Superior temporal gyrus (tissue), 1 donor: Measurements from ENCODE around the gene TRAP1.
"Not testable (repeated sequence)": the region's sequence is repeated elsewhere in the genome, so short reads cannot be mapped to it uniquely, and the experiment has no call there.

Experiments
- DNase-seq: peaks from one replicate; pipeline ENCODE4 v3.0.0-alpha.2; 2016; ENCODE audit errors: extremely low spot score

Gene TRAP1

DNA sequence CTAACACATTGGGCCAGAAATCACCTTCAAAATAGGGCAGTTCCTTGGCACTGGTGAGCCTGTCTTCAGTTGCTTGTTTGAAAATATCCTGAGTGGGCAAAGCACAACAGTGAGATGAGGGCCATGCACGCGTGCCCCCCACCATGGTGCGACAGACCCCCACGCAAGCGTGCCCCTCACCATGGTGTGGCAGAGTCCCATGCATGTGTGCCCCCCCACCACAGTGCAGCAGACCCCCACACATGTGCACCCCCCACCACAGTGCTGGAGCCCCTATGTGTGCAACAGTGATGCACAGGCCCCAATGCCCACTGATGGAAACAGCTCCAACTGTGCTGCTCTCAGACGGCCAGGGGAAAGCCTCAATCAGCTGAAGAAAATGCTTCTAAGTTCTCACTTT is 18.8 kb upstream of the TRAP1 start:
- no peak for DNase-seq

DNA sequence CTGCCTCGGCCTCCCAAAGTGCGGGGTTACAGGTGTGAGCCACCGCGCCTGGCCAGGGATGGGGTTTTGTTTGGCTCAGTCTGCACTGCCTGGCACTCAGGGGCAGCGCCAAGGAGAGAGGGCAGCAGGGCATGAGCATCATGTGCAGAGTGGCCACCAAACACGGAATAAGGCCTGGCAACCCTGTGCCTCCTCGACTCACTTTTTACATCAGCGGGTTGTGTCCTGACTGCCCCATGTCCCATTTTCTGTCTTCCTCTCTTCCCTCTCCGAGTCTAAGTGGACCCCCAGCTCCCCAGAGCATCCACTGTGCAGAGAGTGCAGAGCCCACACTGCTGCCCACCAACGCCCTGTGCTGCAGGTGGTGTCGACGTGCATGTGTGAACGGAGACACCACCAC is 18.2 kb upstream of the TRAP1 start:
- no peak for DNase-seq

DNA sequence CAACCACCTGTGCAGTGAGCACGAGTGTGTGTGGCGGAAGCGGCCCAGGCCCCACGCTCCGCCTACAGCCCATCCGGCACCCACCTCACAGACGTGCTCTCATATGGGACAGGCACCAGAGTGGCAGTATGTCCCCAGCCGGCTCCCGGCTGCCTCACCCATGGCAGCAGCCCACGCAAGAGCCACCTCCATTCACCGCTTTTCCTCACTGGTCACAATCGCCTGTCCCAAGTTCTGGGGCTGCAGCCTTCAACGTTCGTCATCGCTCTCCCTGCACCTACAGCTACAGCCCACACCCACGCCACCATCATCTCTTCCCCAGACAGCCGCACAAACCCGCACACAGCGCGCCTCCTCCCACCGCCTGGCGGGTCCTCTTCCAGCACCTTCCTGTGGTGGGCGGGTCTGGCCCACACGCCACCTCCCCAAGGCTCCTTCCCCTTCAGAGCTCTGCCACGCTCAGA is 17.5 kb upstream of the TRAP1 start:
- DNase-seq = no peak

DNA sequence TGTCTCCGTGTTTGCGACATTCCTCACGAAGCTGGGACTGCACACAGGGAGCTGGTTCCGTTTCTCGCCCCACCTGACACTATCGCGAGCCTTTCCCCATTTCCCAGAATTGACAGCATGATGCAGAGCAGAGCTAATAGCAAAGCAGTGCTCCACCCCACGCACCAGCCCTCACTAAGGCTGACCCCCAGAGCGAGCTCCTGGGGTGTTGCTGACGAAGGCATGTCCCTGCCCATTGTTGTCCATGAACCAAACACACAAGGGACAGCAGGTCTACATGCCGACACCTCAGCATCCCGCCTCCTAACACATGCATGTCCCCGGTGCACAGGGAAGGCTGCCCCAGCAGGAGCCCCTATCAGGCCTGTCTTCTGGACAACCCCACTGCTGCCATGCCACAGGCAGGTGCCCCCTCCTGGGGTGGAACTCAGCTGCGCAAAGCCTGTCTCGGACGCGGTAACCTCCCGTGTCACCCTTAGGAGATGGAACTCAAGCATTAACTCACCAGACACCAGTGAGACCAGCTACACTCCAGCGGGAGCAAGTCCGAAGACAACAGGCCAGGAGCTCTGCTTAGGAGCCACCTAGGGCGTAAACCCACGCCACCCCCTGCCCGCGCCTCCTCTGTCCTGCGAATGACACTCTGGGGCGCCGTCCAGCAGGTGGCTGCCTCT is 16.9 kb upstream of the TRAP1 start:
- no peak for DNase-seq

DNA sequence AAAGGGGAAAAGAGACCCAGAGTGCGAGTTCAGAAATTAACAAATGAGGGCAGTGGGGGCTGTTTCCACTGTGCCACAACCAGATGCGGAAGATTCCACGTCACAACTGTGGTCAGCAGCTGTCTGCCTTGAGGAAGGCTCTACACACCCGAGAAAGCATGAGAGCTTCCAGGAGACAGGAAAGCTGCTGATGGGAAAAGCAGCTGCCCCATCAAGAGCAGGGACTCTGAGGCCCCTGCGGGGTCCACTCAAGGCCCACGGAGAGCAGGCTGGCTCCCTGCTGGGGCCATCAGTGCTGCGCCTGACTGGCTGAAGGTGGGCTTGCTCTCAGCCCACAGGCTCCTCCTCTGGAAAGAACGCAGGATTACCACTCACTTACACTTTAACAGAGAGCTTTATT is 14.8 kb upstream of the TRAP1 start:
- no peak for DNase-seq

DNA sequence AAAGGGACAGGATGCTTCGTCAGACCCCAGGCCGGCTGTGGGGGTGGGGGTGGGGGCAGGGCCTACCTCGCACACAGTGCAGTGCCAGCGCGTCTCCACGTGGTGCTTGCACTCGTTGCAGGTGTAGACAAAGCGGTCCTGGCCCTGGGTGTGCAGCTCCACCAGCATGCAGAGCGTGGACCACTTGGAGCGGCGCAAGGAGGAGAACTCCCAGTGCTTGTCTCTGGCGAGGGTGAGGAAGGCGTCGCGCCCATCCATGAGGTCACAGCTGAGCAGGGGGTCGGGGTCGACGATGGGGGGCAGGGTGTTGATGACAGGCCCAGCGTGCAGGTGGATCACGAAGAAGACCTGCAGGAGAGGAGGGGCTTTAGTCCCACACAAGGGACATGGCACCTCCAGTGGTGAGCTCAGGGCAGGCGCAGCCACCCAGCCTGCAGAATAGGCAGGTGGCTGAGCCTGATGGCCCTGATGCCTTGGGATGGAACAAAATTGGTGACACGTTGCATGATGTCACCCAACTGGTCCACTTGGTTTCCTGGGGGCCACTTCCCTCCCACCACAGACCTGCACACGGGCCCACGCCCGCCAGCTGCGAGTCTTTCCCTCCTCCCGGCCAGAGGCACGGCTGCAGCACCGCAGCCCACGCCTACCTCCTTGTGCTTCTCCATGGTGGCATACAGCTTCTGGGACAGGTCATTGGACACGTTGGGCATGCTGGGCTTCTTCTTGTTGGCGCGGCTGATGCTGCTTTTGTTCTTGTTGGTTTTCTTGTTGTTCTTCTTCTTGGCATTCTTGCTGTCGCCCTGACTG is 14.0 kb upstream of the TRAP1 start:
- no peak for DNase-seq

DNA sequence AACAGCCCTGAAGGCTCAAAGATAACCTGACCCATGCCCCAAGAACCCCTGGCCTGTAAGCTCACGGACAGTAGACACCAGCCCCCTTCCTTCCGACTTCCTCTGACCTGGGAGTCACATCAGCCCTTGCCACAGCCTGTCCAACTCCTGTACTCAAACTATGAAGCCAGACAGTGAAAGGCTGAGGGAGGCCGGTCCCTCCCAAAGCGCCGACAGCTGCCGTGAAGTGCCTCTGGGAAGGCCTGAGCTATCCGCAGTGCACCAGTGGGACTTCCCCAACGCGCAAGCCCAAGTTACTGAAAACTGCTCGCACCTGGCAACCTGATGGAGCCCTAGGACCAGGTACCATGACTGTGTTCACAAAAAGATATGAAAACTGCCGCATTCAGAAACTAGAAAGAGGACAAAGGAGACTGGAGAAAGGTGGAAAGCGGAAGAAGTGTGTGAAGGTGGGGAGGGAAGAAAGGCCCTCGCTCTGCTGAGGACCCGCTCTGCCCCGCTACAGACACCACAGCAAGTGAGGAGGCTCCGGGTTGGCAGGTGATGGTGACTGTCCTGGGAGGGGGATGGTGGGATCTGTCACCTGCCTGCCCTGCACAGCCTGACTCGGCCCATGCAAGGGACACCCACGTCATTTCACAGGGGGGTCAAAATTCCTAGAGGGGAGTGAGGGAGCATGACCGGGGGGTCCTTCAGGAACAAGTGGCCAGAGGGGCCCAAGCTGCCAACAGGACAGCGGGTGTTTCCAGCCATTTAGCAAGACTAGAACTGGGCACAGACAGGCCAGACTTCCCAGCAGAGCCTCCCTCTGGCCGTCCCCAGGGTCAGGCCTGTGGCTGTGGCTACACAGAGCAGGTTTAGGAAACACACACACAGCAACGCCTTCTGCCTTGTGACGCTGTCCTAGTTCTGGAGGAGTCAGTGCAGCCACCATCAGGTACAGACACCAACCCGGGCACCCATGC is 13.1 kb upstream of the TRAP1 start:
- no peak for DNase-seq

DNA sequence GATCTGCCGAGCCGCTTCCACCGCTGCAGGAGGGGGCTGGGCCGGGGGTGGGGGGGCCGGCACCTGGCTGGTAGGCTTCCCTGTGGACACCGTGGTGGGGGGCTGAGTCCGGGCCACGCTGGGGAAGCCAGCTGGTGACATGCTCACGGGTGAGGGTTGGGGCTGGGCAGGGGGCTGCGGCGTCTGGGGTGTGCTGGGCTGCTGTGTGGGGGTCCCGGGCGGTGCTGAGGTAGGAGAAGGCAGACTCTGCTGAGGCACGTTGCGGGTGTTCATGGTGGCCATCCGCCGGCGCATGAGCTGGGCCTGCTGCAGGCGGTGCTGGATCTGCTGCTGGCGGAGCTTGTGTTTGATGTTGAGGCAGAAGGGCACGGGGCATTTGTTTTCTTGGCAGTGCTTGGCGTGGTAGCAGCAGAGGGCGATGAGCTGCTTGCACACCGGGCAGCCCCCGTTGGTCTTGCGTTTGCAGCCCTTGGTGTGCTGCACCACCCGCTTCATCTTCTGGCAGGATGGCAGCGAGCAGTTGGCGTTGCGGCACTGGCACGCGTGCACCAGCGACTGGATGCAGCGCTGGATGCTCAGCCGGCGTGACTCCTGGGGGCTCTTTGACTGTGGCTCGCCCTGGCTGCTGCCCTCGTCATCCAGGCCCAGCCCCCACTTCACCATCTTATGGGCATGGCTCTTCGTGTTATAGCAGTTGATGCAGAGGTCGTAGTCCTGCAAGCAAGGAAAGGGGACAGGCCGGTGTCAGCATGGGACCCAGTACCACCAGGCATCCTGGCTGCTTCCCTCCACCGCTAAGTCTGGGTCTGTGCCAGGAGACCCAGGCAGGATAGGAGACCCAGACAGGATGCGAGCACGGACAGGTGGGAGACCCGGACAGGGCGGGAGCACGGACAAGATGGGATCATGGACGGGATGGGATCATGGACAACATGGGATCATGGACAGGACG is 12.1 kb upstream of the TRAP1 start:
- no peak for DNase-seq

DNA sequence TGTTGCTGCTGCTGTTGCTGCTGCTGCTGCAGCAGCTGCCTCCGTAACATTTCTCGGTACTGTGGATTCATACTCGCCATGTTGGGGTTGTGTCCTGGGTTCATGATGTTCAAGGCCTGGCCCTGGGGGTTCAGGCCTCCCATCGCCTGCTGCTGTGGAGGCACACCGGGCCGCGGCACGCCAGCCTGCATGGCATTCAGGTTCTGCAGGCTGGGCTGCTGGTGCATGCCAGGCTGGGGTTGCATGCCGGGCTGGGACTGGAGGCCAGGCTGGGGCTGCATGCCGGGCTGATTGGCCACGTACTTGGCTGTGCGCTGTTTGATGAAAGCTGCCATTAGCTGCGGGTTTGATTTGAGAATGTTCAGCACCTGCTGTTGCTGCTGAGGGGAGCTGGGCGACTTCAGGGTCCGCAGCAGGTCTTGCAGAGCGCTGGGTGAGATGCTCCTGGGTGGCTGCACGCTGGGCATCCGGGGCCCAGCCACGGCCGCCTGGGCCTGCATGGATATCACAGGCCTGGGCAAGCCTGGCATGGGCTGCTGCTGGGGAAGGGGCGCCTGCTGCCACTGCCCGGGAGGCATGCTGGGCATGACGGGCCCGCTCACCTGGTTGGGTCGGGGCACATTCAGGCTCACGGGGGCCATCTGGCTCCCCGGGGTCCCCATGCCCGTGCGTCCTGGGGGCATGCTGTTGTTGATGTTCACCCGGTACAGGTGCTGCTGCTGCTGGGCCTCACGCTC is 11.3 kb upstream of the TRAP1 start:
- no peak for DNase-seq

DNA sequence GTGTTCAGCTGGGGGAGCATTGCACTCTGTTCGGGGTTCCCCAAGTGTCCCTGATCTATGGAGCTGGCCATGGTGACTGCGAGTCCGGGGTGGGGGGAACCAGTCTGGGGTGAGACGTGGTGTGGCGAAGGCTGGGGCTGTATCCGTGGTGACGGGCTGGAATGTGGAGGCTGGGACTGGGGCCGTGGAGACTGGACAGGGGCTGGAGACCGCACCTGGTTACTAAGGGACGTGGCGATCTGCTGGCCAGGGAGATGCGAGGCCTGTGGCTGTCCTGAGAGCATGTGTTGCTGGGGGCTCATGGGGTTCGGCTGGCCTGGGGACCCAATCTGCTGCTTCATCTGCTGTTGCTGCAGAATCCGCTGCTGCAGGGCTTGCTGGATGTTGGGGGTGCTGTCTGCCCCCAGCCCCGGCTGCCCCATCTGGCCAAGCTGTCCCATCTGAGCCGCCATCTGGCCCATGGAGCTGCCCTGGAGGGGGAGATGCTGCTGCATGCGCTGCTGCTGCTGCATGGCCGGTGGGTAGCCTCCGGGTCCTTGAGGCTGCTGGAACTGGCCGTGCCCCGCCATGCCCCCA is 10.6 kb upstream of the TRAP1 start:
- no peak for DNase-seq

DNA sequence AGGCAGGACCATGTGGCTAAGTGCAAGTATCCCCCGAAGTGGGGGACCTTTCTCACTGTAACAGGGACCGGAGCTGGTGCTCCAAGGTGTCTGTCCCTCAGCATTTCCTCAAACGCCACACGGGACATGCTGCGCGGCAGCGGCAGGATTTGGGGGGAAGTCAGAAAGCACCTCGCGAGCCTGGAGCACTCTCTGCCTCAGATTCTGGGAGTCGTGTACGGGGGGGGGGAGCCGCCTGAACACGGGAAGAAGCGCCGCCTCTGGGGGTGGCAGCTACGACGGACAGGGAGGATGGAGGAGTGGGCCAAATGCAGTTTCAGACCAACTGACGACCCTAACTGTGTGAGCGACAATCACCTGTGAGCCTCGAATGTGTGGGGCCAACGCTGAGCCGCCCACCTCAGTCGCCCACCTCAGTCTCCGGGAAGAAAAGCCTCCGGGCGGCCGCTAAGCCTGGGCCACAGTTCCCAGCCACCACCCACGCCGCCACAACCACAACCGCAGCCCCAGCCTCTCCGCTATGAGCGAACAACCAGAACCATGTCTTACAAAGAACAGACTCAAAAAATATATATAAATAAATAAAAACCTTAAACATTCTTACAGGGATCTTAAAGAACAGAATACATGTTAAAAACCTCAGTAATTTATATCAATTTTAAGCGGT is 8.8 kb upstream of the TRAP1 start:
- no peak for DNase-seq

DNA sequence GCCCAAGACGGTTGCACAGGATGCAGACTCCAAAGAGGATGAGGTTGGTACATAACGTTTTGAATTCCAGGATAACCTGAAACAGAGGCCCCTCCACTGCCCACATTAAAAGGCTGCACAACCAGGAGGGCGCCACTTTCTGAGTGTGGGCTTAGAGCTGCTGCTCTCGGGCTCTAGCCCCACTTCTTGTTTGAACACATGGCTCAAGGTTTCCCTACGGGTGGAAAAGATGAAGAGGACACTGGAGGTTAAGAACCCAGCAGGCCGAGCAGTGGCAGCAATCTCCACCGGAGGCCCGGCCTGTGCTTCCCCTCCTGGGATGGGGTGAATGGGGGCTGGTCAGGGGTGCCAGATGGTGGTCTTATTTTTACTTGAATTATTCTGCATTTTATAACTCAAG is 8.0 kb upstream of the TRAP1 start:
- DNase-seq = no peak

DNA sequence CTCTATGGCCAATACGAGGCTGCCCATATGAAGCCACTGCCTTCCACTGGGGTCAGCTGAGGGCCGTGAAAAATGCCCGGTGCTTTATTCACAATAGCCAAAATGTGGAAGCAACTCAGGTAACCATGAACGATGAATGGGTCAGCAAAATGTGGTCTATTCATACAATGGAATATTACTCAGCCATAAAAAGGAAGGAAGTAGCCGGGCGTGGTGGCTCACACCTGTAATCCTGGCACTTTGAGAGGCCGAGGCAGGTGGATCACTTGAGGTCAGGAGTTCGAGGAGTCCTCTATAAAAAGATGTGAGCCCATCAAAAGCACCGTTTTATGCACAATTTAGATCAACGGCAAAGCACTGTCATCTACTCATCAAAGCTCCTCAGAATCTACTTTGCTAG is 5.2 kb upstream of the TRAP1 start:
- DNase-seq = no peak

DNA sequence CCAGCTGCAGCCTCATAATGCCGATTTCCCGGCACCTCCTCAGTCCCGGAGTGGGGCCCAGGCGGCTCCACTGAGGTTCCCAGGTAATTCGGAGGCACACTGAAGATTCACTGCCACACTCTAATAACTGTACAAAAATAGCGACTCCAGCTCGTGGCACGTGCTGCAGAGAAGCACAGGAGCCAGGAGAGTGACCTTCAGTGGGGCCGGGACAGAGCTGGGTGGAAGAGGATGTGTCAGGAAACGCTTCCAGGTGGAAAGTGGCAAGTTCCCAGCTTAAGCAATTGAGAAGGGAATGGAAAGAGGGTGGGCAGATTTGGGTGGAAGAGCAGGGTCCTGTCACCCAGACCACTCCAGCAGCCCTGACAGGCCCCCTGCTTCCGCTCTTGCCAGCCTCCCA is 3.1 kb upstream of the TRAP1 start:
- no peak for DNase-seq

DNA sequence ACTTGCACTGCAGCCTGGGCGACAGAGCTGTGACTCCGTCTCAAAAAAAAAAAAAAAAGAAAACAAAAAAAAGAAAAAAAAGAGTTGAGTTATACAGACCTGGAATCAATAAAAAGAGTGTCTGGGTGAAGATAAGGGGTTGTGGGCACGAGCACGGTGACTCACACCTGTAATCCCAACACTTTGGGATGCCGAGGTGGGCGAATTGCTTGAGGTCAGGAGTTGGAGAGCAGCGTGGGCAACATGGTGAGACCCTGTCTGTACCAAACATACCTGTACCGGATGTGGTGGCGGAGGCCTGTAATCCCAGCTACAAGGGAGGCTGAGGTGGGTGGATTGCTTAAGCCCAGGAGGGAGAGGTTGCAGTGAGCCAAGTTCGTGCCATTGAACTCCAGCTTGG is 1.3 kb upstream of the TRAP1 start:
- DNase-seq = no peak

DNA sequence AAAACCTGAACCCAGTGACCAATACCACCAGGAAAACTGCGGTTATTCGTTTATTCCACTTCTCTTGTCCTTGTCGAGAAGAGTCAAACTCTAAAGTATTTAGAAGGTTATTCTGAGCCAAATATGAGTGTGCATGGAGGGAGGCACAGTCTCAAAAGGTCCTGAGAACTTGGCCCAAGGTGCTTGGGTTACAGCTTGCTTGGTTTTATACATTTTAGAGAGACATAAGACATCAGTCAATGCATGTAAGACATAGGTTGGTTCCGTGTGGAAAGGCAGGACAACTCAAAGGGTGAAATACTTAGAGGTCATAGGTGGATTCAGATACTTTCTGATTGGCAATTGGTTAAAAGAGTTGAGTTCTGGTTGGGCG is 681 bp upstream of the TRAP1 start:
- DNase-seq = no peak

DNA sequence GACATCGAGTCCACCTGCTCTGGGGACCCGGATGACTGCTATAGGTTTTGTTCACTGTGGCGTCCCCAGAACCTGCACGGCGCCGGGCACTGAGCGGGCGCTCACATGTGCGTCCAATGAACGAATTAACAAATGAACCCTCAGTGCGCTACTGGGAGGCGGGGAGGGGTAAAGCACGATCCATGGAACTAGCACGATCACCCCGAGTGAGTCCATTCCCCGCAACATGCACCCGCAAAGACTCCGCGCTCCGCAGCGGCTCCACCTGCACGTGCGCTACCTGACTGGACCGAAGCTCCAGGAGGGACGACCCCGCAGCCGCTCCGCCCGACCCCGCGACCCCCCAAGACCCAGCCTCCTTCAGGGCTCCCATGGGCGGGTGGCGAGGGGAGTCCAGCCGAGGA is 491 bp downstream of the TRAP1 start:
- no peak for DNase-seq

DNA sequence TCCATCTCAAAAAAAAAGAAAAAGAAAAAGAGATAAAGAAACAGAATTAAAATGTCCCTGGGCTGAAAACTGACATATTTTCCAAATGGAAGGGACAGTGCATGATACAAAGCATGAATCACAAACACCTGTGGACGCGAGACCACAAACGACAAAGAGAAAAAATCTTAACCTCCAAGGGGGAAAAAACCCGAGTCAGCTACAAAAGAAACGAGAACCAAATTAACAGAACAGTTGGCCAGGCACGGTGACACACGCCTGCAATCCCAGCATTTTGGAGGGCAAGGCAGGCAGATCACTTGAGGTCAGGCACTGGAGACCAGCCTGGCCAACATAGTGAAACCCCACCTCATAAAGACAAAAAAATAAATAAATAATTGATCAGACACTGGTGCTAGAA is 1.9 kb downstream of the TRAP1 start:
- DNase-seq = no peak

DNA sequence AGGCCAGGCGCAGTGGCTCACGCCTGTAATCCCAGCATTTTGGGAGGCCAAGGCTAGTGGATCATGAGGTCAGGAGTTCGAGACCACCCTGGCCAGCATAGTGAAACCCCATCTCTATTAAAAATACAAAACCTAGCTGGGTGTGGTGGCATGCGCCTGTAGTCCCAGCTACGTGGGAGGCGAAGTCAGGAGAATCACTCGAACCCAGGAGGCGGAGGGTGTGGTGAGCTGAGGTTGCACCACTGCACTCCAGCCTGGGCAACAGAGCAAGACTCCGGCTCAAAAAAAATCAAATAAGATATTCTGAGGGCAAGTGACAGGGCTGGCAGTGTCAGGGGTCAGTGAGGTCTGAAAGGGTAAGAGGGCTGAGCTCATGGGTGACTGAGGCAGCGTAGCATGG is 2.9 kb downstream of the TRAP1 start:
- not testable (repeated sequence) for DNase-seq
